Cardiac muscle cell (in vitro differentiated cells and primary cell): ENCODE measurements around the gene DPP9. TPM values are rescaled to one million over a fixed set of nuclear protein-coding genes. Genes with fewer than 3 reads are reported as not detected.

Source experiments
- DNase-seq, 2 donors: peaks; one replicate each; pipeline versions ENCODE4 v3.0.0 to v3.0.0-alpha.2; 2010 to 2017; ENCODE audit warnings: low read depth in 1 of 2, low spot score in 1 of 2
- H3K27ac ChIP-seq: fragments of 200-600 bp; sonication (generic); 2 replicates; pipeline ENCODE4 v1.5.1; 2016
- H3K27me3 ChIP-seq: fragments of 200-600 bp; sonication (generic); 2 replicates; pipeline ENCODE4 v1.6.0; 2016; ENCODE audit warnings: control low read depth
- H3K36me3 ChIP-seq: fragments of 200-600 bp; sonication (generic); 2 replicates; pipeline ENCODE4 v1.5.1; 2016; ENCODE audit warnings: control low read depth
- H3K4me1 ChIP-seq: fragments of 200-600 bp; sonication (generic); 2 replicates; pipeline ENCODE4 v1.8.1; 2017; ENCODE audit warnings: low read depth, mild to moderate bottlenecking, mixed run types
- H3K4me3 ChIP-seq: fragments of 200-600 bp; sonication (generic); 2 replicates; pipeline ENCODE4 v1.5.1; 2016; ENCODE audit warnings: mild to moderate bottlenecking
- H3K9me3 ChIP-seq: fragments of 200-600 bp; sonication (generic); 2 replicates; pipeline ENCODE4 v1.5.1; 2017; ENCODE audit warnings: low read depth, mild to moderate bottlenecking, control low read depth
- polyA plus RNA-seq: library from polyadenylated mRNA; unstranded; fragments of >200 nt; fragmentation: Nextera tagmentation; extraction: Ambion mirVana; gene quantifications from 2 replicates; pipeline ENCODE4 v1.2.1, GENCODE V29; 2016
- total RNA-seq: library from RNA; depleted of rRNA; stranded (reverse); fragments of >200 nt; gene quantifications from 2 replicates; pipeline ENCODE4 v1.2.3, GENCODE V29; 2016
- TF ChIP-seq, protein P1 (sequence below): IDR thresholded peaks from 2 replicates; pipeline ENCODE4 v1.5.1; 2012; ENCODE audit warnings: low read depth, mild to moderate bottlenecking, low read length

DPP9 gene
- total and polyA plus RNA-seq, 2 experiments from 2014 or later: 25.4 to 50.4 TPM

DNA sequence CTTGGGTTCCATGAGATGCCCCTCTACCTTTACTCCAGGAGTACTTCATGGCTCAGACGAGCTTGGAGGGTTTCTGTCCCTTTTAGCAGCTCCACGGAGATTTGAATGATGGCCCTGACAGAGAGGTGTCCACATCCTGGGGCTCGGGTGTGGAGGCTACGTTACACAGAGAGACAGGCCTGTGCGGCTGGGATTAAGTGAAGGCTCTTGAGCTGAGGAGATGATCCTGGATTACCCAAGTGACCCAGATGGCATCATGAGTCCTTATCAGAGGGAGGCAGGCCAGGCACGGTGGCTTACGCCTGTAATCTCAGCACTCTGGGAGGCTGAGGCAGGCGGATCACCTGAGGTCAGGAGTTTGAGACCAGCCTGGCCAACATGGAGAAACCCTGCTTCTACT, 12.4 kb downstream of the DPP9 start:
- no peak overlapping the region for H3K4me3 ChIP-seq
- no peaks in the 10 kb centered on the region for H3K27me3 ChIP-seq
- H3K36me3 ChIP-seq: peaks cover 19% of the 10 kb centered on the region
- TF ChIP-seq, protein P1, sequence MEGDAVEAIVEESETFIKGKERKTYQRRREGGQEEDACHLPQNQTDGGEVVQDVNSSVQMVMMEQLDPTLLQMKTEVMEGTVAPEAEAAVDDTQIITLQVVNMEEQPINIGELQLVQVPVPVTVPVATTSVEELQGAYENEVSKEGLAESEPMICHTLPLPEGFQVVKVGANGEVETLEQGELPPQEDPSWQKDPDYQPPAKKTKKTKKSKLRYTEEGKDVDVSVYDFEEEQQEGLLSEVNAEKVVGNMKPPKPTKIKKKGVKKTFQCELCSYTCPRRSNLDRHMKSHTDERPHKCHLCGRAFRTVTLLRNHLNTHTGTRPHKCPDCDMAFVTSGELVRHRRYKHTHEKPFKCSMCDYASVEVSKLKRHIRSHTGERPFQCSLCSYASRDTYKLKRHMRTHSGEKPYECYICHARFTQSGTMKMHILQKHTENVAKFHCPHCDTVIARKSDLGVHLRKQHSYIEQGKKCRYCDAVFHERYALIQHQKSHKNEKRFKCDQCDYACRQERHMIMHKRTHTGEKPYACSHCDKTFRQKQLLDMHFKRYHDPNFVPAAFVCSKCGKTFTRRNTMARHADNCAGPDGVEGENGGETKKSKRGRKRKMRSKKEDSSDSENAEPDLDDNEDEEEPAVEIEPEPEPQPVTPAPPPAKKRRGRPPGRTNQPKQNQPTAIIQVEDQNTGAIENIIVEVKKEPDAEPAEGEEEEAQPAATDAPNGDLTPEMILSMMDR: no peak
- DNase-seq: no peak
- no peak overlapping the region for H3K27ac ChIP-seq
- no peaks in the 10 kb centered on the region for H3K9me3 ChIP-seq
- no peaks in the 10 kb centered on the region for H3K4me1 ChIP-seq

DNA sequence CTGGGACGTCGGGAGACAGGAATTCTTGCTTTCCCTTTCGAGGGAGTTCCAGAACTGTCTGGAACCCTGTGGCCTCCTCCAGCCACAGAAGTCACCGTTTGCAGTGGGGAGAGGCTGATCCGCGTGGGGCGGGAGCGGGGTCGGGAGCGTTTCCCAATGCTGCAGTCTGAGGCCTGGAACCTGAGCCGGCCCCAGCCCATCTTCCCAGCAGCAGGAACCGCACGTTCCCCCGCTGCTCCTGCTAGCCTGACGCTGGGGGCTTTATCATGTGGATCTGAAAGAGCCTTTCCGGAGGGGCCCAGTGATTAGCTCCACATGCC, 13.4 kb downstream of the DPP9 start:
- no peaks in the 10 kb centered on the region for H3K4me1 ChIP-seq
- H3K27me3 ChIP-seq: no peaks in the 10 kb centered on the region
- peaks cover 17% of the 10 kb centered on the region for H3K36me3 ChIP-seq
- no peak overlapping the region for H3K4me3 ChIP-seq
- no peak overlapping the region for H3K27ac ChIP-seq
- no peak for DNase-seq
- TF ChIP-seq, protein P1: no peak
- H3K9me3 ChIP-seq: no peaks in the 10 kb centered on the region

DNA sequence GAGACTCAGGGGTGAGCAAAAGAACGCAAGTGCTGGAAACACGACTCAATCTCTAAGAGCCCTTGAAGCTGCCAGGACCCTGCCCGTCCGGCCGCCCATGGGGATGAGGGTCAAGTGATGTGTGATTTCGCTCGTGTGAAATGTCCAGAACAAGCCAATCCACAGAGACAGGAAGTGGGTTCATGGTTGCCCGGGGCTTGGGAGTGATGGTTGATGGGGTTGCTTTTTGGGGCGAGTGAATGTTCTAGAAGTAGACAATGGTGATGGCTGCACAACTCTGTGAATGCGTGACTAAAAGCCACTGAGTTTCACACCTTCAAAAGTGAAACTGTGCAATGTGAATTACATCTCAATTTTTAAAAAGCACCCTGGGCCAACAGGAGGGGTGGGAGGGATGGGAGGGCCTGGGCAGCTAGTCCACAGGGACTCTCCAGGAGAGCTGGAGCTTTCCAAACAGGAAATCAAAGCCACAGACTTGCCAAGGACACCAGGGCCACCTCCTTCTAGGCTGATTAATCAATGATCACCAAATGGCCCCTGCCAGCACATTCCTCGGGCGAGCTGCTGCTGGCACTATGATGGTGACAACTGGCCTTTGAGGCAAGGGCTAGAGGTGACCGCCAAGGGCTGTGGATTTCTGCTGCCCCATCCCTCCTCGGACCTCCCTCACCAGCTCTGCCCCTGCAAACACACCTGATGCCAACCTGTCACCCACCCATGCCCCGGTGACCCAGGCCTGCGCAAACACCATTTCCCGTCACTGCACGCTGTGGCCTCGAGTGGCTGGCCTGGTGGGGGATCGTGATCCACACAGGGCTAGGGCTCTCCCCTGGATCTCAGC, 14.0 kb downstream of the DPP9 start:
- H3K27me3 ChIP-seq: no peaks in the 10 kb centered on the region
- DNase-seq: no peak
- H3K4me1 ChIP-seq: no peaks in the 10 kb centered on the region
- H3K27ac ChIP-seq: no peak overlapping the region
- TF ChIP-seq, protein P1: no peak
- peaks cover 17% of the 10 kb centered on the region for H3K36me3 ChIP-seq
- no peak overlapping the region for H3K4me3 ChIP-seq
- H3K9me3 ChIP-seq: no peaks in the 10 kb centered on the region

DNA sequence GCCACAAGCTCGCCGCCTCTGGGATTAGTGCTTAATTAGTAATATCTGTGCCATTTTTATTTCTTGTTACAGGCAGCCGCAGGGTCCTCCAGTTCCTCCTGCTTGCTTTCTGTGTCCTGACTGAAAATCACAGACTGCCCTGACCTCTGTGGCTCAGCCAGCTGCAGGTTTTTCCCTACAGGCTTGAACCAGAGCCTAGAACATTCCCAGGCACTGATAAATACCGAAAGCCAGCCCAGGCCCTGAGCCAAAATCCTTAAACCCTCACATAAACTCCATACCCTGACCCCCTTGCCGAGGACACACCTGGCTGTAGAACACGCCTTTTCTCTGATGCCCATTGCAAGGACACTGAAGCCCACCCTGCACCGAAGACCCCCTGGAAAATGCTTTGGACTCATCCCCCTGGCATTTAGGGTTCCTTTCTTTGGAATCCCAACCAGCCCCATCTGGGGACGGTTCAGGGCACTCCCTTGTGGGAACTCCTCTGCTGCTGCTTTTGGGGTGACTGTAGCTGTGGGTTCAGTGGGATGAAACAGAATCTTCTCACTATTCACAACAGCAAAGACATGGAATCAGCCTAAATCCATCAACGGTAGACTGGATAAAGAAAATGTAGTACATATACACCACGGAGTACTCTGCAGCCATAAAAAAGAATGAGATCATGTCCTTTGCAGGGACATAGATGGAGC, 15.5 kb downstream of the DPP9 start:
- TF ChIP-seq, protein P1: no peak
- H3K36me3 ChIP-seq: peaks cover 14% of the 10 kb centered on the region
- no peaks in the 10 kb centered on the region for H3K4me1 ChIP-seq
- no peak overlapping the region for H3K4me3 ChIP-seq
- H3K9me3 ChIP-seq: no peaks in the 10 kb centered on the region
- DNase-seq: peak in 1 of 2 donors; percentile 59
- H3K27ac ChIP-seq: no peak overlapping the region
- no peaks in the 10 kb centered on the region for H3K27me3 ChIP-seq

DNA sequence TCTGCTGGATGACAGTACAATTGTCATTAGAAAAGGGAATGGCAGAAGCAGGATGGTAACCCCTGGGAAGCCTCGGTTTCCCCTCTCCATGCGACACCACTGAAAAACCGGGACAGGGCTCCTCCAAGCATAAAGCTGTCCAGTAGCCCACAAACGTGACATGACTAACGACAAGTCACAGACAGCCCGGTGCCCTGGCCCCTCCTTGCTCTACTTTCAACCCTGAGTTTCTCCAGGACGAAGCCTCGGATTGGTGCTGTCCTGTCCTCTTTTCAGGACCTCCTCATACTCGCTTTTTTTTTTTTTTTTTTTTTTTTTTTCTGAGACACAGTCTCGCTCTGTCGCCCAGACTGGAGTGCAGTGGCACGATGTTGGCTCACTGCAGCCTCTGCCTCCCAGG, 16.3 kb downstream of the DPP9 start:
- H3K9me3 ChIP-seq: no peaks in the 10 kb centered on the region
- peaks cover 9% of the 10 kb centered on the region for H3K36me3 ChIP-seq
- no peak overlapping the region for H3K27ac ChIP-seq
- H3K4me3 ChIP-seq: no peak overlapping the region
- H3K4me1 ChIP-seq: no peaks in the 10 kb centered on the region
- H3K27me3 ChIP-seq: no peaks in the 10 kb centered on the region
- TF ChIP-seq, protein P1: no peak
- no peak for DNase-seq
